Neural progenitor cell (in vitro differentiated cells): ENCODE data around the gene ARHGAP8.

Source experiments
- CTCF ChIP-seq: fragments of 200-600 bp; sonication (generic); IDR thresholded peaks from 2 replicates; pipeline ENCODE4 v1.5.1; 2017; ENCODE audit warnings: antibody characterized with exemption, mild to moderate bottlenecking
- EZH2 ChIP-seq: fragments of 200-600 bp; sonication (generic); IDR thresholded peaks from 2 replicates; pipeline ENCODE4 v1.6.1; 2017; ENCODE audit warnings: antibody characterized with exemption, mild to moderate bottlenecking, moderate library complexity
- EZH2phosphoT487 ChIP-seq: fragments of 200-600 bp; sonication (generic); IDR thresholded peaks from 2 replicates; pipeline ENCODE4 v1.6.1; 2017; ENCODE audit warnings: antibody characterized with exemption

- no peak for TF ChIP-seq EZH2
- no peak for TF ChIP-seq CTCF
- no peak for TF ChIP-seq EZH2phosphoT487
Measured at GRCh38 chr22:44859641-44860040, 107.3 kb downstream of the ARHGAP8 start.
